ENCODE measurements around the gene MRPS18C. TPM values are rescaled to one million over a fixed set of nuclear protein-coding genes. Genes with fewer than 3 reads are reported as not detected.

The MRPS18C gene
- total and polyA plus RNA-seq, 4 donors = 21.2 to 47.4 (median 39.2) TPM

DNA sequence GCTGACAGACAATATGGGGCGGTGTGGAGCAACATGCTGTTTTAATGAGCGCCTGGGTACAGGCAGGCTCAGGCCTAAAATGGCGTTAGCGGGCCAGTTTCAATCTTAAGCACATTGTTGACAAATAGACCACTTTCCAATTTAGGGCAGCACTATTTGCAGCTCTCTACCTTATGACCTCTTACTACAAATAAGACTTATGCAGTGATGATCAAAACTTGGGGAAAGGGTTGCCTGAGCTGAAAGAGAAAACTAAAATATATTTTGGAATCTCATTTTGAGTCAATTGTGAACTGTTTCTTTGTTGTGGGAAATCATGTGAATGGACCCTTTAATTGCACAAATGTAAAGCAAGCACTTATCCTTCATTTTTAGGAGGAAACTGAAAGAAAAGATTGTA lies 54.6 kb downstream of the MRPS18C start:
- no peak for DNase-seq
- TF ChIP-seq, protein P1, sequence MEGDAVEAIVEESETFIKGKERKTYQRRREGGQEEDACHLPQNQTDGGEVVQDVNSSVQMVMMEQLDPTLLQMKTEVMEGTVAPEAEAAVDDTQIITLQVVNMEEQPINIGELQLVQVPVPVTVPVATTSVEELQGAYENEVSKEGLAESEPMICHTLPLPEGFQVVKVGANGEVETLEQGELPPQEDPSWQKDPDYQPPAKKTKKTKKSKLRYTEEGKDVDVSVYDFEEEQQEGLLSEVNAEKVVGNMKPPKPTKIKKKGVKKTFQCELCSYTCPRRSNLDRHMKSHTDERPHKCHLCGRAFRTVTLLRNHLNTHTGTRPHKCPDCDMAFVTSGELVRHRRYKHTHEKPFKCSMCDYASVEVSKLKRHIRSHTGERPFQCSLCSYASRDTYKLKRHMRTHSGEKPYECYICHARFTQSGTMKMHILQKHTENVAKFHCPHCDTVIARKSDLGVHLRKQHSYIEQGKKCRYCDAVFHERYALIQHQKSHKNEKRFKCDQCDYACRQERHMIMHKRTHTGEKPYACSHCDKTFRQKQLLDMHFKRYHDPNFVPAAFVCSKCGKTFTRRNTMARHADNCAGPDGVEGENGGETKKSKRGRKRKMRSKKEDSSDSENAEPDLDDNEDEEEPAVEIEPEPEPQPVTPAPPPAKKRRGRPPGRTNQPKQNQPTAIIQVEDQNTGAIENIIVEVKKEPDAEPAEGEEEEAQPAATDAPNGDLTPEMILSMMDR (IDR thresholded peaks at IDR 0.05; ENCODE audit: control extremely low read depth, extremely low read depth) = no peak
- H3K4me3 ChIP-seq = no peak overlapping the region
- no peak overlapping the region for H3K9ac ChIP-seq (ENCODE audit: insufficient read depth in 1 of 2, low read length in 2 of 2)
- 73 to 99% methylated on average over 4 of the region's 4 CpGs for WGBS, 2 donors
- no peaks in the 10 kb centered on the region for H3K36me3 ChIP-seq (ENCODE audit: control insufficient read depth in 4 of 4, insufficient read depth in 4 of 4, low read length in 4 of 4)
- no peaks in the 10 kb centered on the region for H3K27me3 ChIP-seq (ENCODE audit: control insufficient read depth in 3 of 3, insufficient read depth in 3 of 3, low read length in 2 of 3)
- H3K9me3 ChIP-seq (ENCODE audit: control insufficient read depth in 4 of 4, insufficient read depth in 3 of 4, low read length in 3 of 4) = no peaks in the 10 kb centered on the region
- no peaks in the 10 kb centered on the region for H3K4me1 ChIP-seq (ENCODE audit: control insufficient read depth in 5 of 5, insufficient read depth in 5 of 5, low read length in 5 of 5)
- ATAC-seq (ENCODE audit: insufficient read depth, low FRiP score) = no peak
- H3K27ac ChIP-seq (ENCODE audit: low read depth in 1 of 2, low read length in 1 of 2) = no peak overlapping the region

Other genes with a start within 250 kb of the MRPS18C start
- gene COQ2, start 171.3 kb upstream of the MRPS18C start, total RNA-seq = 10 to 100 TPM in 1 of 2 donors, 1 to 10 TPM in 1; 7.5 to 15.1 TPM
- gene COQ2, start 171.3 kb upstream of the MRPS18C start, polyA plus RNA-seq = 10 to 100 TPM in 1 of 2 donors, 1 to 10 TPM in 1; 7.7 to 11.6 TPM
- gene HPSE, start 121.2 kb upstream of the MRPS18C start, total RNA-seq = 1 to 10 TPM; 3.3 to 8.3 TPM
- 1 to 10 TPM; 1.9 to 7.7 TPM for gene HPSE, start 121.2 kb upstream of the MRPS18C start, polyA plus RNA-seq
- gene HELQ, start 235 bp upstream of the MRPS18C start, total RNA-seq = 10 to 100 TPM; 17.6 to 22.0 TPM
- gene HELQ, start 235 bp upstream of the MRPS18C start, polyA plus RNA-seq = 1 to 10 TPM; 5.2 to 8.1 TPM
- 10 to 100 TPM in 1 of 2 donors, 1 to 10 TPM in 1; 9.4 to 23.4 TPM for gene ABRAXAS1, start 29.0 kb downstream of the MRPS18C start, total RNA-seq
- gene ABRAXAS1, start 29.0 kb downstream of the MRPS18C start, polyA plus RNA-seq = 1 to 10 TPM; 4.3 to 5.0 TPM
- gene GPAT3, start 80.0 kb downstream of the MRPS18C start, total RNA-seq = 10 to 100 TPM in 1 of 2 donors, 1 to 10 TPM in 1; 8.6 to 11.6 TPM
- gene GPAT3, start 80.0 kb downstream of the MRPS18C start, polyA plus RNA-seq = 1 to 10 TPM; 2.5 to 6.6 TPM

Data from lung (tissue), 12 donors.